IPS DF 19.7 (cell line): Measurements from ENCODE around the gene FAM193B.
"Not testable (repeated sequence)": the region's sequence is repeated elsewhere in the genome, so short reads cannot be mapped to it uniquely, and the experiment has no call there.

Experiments used
- DNase-seq: peaks from one replicate; pipeline ENCODE4 v3.0.0-alpha.2; 2013; ENCODE audit warnings: low read depth, low spot score

FAM193B gene

GRCh38 chr5:177486256-177486655, 68.1 kb downstream of the FAM193B start:
- no peak for DNase-seq

- not testable (repeated sequence) for DNase-seq
Observed at GRCh38 chr5:177485753-177486152, 68.6 kb downstream of the FAM193B start.

GRCh38 chr5:177484902-177485549, 69.3 kb downstream of the FAM193B start:
- no peak for DNase-seq

GRCh38 chr5:177483994-177484901, 70.1 kb downstream of the FAM193B start:
- no peak for DNase-seq

GRCh38 chr5:177483042-177483441, 71.3 kb downstream of the FAM193B start:
- no peak for DNase-seq

- no peak for DNase-seq
Observed at GRCh38 chr5:177482359-177482795, 72.0 kb downstream of the FAM193B start.

- DNase-seq = no peak
Observed at GRCh38 chr5:177479774-177480173, 74.6 kb downstream of the FAM193B start.

GRCh38 chr5:177478711-177479646, 75.4 kb downstream of the FAM193B start:
- no peak for DNase-seq

GRCh38 chr5:177477701-177478477, 76.5 kb downstream of the FAM193B start:
- DNase-seq = no peak

- no peak for DNase-seq
Observed at GRCh38 chr5:177476531-177477233, 77.7 kb downstream of the FAM193B start.

GRCh38 chr5:177475563-177476427, 78.6 kb downstream of the FAM193B start:
- DNase-seq = no peak

- DNase-seq = no peak
Observed at GRCh38 chr5:177474846-177475562, 79.4 kb downstream of the FAM193B start.

- no peak for DNase-seq
Observed at GRCh38 chr5:177474002-177474476, 80.3 kb downstream of the FAM193B start.

- no peak for DNase-seq
Observed at GRCh38 chr5:177473443-177474001, 80.8 kb downstream of the FAM193B start, which contains the start of gene DBN1. Gene DBN1, minus strand, starts transcription at chr5:177473634. Its CDS starts 113 bp downstream, at chr5:177473521.

- DNase-seq = no peak
Observed at GRCh38 chr5:177472460-177473442, 81.6 kb downstream of the FAM193B start.

GRCh38 chr5:177471610-177472356, 82.6 kb downstream of the FAM193B start:
- DNase-seq = no peak
